RCC 7860 (cell line): ENCODE measurements around the gene RASSF7.

ENCODE experiments used
- DNase-seq: peaks from one replicate; pipeline ENCODE4 v3.0.0-alpha.2; 2015; ENCODE audit warnings: low spot score
- FAIRE-seq: peaks from 2 replicates; lab custom pipeline; 2012; peaks lifted over from hg19 to GRCh38; lab: Jason Lieb, UNC

RASSF7 gene

GRCh38 chr11:579830-580601 lies 19.2 kb downstream of the RASSF7 start:
- FAIRE-seq, result no peak

GRCh38 chr11:581342-581741 lies 20.6 kb downstream of the RASSF7 start:
- no peak for FAIRE-seq
- DNase-seq, result no peak

More at GRCh38 chr11:579830-580601, 19.2 kb downstream of the RASSF7 start:
- DNase-seq, result peak; percentile 20

GRCh38 chr11:581752-582151 lies 21.0 kb downstream of the RASSF7 start:
- FAIRE-seq (no peak), DNase-seq (no peak)

GRCh38 chr11:584287-584686 lies 23.5 kb downstream of the RASSF7 start:
- FAIRE-seq (no peak), DNase-seq (no peak)

- DNase-seq (no peak), FAIRE-seq (no peak)
Observed at GRCh38 chr11:586376-587316, 25.9 kb downstream of the RASSF7 start.

- DNase-seq, result no peak
- FAIRE-seq, result no peak
Observed at GRCh38 chr11:587546-587945, 26.8 kb downstream of the RASSF7 start.

- DNase-seq, result peak; percentile 92
Observed at GRCh38 chr11:587978-588380, 27.2 kb downstream of the RASSF7 start.

GRCh38 chr11:589798-590197 lies 29.0 kb downstream of the RASSF7 start:
- no peak for DNase-seq
- FAIRE-seq, result no peak

More at GRCh38 chr11:587978-588380, 27.2 kb downstream of the RASSF7 start:
- peak; percentile 93 for FAIRE-seq

- DNase-seq (no peak), FAIRE-seq (no peak)
Observed at GRCh38 chr11:590997-591396, 30.2 kb downstream of the RASSF7 start.

GRCh38 chr11:592501-592900 lies 31.7 kb downstream of the RASSF7 start:
- FAIRE-seq (no peak), DNase-seq (no peak)

- DNase-seq (no peak), FAIRE-seq (no peak)
Observed at GRCh38 chr11:592918-593317, 32.1 kb downstream of the RASSF7 start.

GRCh38 chr11:593347-593746 lies 32.6 kb downstream of the RASSF7 start:
- FAIRE-seq (no peak), DNase-seq (no peak)

- DNase-seq, result no peak
- FAIRE-seq, result no peak
Observed at GRCh38 chr11:595400-595799, 34.6 kb downstream of the RASSF7 start.

GRCh38 chr11:596374-596773 lies 35.6 kb downstream of the RASSF7 start:
- FAIRE-seq (no peak), DNase-seq (no peak)

GRCh38 chr11:597166-597725 lies 36.5 kb downstream of the RASSF7 start:
- no peak for DNase-seq
- no peak for FAIRE-seq

- no peak for FAIRE-seq
Observed at GRCh38 chr11:598005-598680, 37.4 kb downstream of the RASSF7 start.

GRCh38 chr11:601573-602245 lies 40.9 kb downstream of the RASSF7 start:
- no peak for DNase-seq
- no peak for FAIRE-seq

More at GRCh38 chr11:598005-598680, 37.4 kb downstream of the RASSF7 start:
- no peak for DNase-seq

- FAIRE-seq (no peak), DNase-seq (no peak)
Observed at GRCh38 chr11:603154-603553, 42.4 kb downstream of the RASSF7 start.

GRCh38 chr11:605286-606129 lies 44.7 kb downstream of the RASSF7 start:
- no peak for FAIRE-seq

More at GRCh38 chr11:605286-606129, 44.7 kb downstream of the RASSF7 start:
- DNase-seq, result no peak
